Measurements from ENCODE around the gene SLC35G6. TPM values are rescaled to one million over a fixed set of nuclear protein-coding genes. Genes with fewer than 3 reads are reported as not detected.

Gene SLC35G6
- total RNA-seq, 4 donors from 2014 or later = not detected

DNA sequence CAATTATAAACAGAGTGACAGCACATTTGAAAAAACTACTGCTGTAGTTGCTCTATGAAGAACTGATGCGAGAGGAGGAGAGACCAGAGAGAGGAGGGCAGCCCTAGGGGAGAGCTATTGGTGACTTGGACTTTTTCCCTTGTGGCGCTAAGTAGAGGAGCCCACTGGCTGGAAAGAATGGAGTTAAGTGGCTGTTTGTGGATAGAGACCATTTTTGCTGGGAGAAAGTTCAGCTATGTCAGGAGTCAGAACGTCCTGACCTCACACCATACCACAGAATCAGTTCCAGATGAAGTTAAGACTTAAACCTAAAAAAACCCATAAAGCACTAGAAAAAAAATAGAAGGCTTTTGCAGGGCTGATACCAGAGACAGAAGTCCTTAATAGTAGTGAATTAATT is 4.9 kb downstream of the SLC35G6 start:
- TF ChIP-seq, protein P1, sequence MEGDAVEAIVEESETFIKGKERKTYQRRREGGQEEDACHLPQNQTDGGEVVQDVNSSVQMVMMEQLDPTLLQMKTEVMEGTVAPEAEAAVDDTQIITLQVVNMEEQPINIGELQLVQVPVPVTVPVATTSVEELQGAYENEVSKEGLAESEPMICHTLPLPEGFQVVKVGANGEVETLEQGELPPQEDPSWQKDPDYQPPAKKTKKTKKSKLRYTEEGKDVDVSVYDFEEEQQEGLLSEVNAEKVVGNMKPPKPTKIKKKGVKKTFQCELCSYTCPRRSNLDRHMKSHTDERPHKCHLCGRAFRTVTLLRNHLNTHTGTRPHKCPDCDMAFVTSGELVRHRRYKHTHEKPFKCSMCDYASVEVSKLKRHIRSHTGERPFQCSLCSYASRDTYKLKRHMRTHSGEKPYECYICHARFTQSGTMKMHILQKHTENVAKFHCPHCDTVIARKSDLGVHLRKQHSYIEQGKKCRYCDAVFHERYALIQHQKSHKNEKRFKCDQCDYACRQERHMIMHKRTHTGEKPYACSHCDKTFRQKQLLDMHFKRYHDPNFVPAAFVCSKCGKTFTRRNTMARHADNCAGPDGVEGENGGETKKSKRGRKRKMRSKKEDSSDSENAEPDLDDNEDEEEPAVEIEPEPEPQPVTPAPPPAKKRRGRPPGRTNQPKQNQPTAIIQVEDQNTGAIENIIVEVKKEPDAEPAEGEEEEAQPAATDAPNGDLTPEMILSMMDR (IDR thresholded peaks at IDR 0.05; ENCODE audit: low read depth) = no peak

DNA sequence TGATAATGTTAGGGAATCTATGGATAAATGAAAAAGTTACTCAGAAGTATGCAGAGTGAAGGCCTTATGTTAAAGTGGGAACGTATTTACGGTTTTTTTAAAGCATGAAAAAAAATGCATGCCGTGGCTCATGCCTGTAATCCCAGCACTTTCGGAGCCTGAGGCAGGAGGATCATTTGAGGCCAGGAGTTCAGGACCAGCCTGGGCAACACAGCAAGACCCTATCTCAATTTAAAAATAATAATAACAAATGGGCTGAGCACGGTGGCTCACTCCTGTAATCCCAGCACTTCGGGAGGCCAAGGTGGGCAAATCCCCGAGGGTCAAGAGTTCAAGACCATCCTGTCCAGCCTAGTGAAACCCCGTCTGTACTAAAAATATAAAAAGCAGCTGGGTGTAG is 8.9 kb downstream of the SLC35G6 start:
- TF ChIP-seq, protein P1 (IDR thresholded peaks at IDR 0.05; ENCODE audit: low read depth) = no peak

DNA sequence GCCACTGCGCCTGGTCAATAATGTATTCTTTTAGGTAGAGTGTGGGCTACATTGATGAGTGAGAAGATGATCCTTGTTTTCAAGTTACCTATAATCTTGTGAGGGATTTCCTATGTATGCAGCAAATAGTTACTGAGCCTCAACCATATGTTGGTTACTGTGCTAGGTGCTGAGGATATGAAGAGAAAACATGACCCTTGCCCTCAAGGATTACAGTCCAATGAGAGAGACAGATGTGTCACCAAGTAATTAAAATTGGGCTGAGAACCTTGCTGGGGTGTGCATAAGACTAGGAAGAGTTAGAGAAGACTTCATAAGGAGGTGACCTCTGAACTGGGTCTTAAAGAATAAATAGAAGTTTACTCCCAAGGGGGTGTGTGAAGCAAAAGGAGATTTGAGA is 10.3 kb downstream of the SLC35G6 start:
- TF ChIP-seq, protein P1 (IDR thresholded peaks at IDR 0.05; ENCODE audit: low read depth) = no peak

DNA sequence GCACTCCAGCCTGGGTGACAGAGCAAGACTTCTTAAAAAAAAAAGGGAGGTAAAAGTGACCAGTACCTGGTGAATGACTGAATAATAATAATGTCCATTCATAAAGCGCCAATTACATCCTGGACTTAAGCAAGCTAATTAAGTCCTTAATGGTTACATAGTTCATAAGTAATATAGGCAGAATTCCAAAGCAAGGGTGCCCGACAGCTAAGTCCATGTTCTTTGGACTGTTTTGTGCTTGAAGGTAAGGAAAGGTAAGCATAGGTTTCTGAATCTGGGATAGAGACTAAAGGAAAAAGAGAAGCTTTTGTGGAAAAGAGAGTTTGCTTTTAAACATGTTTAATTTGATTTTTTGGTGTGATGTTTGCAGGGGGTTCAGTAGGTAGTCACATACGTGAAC is 12.7 kb downstream of the SLC35G6 start:
- TF ChIP-seq, protein P1 (IDR thresholded peaks at IDR 0.05; ENCODE audit: low read depth) = no peak

DNA sequence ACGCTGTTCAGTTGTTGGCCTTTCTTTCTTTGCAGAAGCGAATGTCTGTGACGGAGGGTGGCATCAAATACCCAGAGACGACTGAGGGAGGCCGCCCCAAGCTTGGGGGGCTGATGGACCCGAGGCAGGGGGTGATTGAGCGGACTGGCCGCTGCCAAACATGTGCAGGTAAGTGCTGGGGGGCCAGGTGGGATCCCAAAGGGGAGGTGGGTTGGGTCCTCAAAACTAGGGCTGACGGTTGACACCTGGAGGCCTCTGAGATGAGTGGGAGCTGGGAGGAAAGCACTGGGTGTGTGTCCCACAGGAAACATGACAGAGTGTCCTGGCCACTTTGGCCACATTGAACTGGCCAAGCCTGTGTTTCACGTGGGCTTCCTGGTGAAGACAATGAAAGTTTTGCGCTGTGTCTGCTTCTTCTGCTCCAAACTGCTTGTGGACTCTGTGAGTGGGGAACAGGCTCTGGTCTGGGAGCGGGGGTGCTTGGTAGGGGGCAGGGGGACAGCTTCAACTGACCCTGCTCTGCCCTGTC is 14.7 kb downstream of the SLC35G6 start:
- TF ChIP-seq, protein P1 (IDR thresholded peaks at IDR 0.05; ENCODE audit: low read depth) = no peak

DNA sequence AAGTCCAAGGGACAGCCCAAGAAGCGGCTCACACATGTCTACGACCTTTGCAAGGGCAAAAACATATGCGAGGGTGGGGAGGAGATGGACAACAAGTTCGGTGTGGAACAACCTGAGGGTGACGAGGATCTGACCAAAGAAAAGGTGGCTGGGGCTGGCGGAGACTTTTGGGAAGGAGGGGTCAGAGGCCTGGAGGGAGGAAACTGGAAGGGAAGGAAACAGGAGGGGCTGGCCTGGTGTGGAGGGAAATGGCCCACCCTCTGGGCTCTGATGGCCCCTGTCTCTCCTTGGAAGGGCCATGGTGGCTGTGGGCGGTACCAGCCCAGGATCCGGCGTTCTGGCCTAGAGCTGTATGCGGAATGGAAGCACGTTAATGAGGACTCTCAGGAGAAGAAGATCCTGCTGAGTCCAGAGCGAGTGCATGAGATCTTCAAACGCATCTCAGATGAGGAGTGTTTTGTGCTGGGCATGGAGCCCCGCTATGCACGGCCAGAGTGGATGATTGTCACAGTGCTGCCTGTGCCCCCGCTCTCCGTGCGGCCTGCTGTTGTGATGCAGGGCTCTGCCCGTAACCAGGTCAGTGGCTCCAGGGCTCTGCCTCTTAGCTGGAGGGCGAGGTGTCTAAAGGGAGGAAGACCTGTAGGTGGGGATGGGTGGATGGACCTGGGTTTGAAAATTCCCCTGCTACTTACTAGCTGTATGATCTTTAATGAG is 15.4 kb downstream of the SLC35G6 start:
- TF ChIP-seq, protein P1 (IDR thresholded peaks at IDR 0.05; ENCODE audit: low read depth) = no peak

DNA sequence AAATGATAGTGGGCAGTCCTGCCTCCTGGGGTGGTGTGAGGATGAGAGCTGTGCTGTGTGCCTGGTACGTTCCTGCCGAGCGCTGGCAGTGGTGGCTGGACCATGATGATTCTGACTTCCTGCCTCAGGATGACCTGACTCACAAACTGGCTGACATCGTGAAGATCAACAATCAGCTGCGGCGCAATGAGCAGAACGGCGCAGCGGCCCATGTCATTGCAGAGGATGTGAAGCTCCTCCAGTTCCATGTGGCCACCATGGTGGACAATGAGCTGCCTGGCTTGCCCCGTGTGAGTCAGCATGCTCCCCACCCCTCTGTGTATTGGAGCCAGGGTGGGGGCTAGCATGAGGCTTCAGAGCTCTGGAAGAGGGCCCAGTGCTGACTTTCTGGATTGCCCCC is 16.0 kb downstream of the SLC35G6 start:
- TF ChIP-seq, protein P1 (IDR thresholded peaks at IDR 0.05; ENCODE audit: low read depth) = no peak

Measured in subcutaneous adipose tissue (tissue), 4 donors.